Measurements from ENCODE around the gene STEAP1.
"Not testable (repeated sequence)": the region's sequence is repeated elsewhere in the genome, so short reads cannot be mapped to it uniquely, and the experiment has no call there.

The STEAP1 gene

GRCh38 chr7:90153943-90154771, at the start of gene STEAP1:
Gene STEAP1 (plus strand): TSS chr7:90154469. CDS start chr7:90159789, 5,320 bp downstream.
- peak; percentile 93 to 97 for ATAC-seq

- not testable (repeated sequence) for ATAC-seq
Measured at GRCh38 chr7:90114972-90115371, 39.3 kb upstream of the STEAP1 start.

DNA sequence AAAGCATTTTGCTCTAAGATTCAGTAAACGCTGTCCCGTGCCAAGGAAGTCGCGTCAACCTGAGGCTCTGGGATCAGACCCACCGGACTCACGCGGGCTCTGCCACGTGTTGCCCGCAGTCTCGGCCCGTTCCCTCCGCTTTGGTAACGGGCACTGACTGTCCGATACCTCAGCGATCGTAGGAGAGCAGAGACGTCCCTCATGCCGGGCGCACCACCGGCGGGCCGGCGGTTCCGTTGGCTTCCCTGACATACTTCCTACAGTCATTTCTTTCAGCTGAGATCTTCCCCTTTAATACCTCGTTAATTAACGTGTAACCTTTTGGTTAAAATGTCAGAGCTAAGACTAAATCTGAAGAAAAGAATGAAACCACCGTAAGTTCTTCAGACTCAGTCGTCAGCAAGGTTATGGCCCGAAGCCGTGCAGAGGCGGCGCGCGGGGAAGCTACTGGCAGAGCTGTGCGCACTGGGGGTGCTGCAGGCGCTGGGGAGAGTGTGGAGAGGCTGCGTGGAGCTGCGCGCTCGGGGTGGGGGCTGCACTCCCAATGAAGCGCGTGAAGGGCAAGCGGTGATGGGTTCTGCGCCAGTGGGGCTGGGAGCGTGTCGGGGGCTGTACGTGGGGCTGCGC, 35.6 kb upstream of the STEAP1 start:
- ATAC-seq: not testable (repeated sequence)

- peak in 1 of 2 donors; percentile 27 for ATAC-seq
Measured at GRCh38 chr7:90119178-90119971, 34.9 kb upstream of the STEAP1 start.

GRCh38 chr7:90120205-90120604, 34.1 kb upstream of the STEAP1 start:
- ATAC-seq: not testable (repeated sequence)

DNA sequence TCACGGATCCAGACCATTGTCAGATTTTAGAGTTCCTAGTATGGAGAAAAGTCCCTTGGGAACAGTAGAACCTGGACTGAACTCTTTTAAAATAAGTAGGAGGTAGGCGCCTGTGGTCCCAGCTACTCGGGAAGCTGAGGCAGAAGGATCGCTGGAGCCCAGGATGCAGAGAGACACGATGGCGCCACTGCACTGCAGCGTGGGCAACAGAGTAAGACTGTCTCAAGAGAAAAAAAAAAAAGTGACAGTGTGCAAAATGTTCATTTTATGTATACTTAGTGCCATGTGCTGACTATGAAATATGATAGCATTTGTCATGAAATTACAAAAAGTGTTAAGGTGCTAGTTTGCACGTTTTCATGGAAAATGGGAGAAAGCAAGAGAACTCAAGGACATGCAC, 22.5 kb upstream of the STEAP1 start:
- not testable (repeated sequence) for ATAC-seq

DNA sequence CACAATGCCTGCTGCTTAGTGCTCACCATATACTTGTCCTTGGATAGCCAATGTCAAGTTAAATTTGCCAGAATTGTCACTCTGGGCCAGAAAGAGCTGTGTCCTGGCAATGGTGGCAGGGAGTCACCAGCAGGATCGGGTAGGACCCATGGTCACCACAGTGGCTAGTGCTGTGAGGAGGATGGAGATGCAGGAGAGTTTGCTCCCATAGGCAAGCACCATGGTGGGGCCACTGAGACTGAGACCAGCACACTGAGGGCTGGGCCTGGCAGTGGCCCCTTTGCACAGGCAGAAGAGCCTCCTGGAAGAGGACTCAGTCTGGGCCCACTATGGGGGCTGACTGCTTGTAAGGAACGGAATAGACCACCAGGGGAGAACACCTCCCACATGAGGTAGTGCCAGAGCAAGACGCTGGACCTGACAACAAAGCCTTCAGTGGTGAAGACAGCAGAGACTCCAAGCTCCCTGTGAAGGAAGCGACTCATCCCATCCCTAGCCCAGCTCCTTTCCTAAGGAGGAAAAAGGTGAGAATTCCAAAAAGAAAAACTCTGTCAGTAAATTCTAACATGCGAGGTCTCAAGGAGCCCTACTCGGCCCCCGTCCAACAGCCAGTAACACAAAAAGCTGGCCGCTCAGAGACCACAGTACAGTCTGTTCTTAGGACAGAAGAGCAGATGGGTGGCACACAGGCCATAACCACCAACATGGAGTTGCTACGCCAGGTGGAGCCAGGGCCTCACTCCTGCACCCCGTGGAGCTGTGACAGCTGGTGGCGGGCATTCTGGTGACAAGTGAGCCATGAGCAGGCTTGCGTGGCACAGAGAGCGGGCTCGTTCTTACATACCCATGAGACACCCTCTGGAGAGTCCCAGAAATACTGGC, 6.9 kb upstream of the STEAP1 start:
- ATAC-seq: not testable (repeated sequence)

DNA sequence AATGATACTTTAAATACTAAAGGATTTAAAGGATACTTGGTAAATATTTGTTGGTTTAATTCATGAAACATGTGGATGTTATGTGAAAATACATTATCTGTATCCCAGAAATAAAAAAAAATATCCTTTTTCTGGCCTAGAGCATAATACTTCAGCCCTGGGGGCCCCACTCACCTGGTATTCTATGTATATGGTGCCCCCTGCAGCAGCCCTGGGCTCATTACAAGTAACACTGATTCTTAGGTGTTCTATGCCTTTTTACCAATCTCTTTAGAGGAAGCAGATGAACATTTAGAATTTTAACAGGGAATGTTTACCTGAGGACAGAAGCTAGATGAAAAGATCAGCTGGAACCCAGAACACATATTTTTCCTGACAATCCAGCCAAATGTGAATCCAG, 4.8 kb upstream of the STEAP1 start:
- ATAC-seq: not testable (repeated sequence)

- ATAC-seq: not testable (repeated sequence)
Measured at GRCh38 chr7:90151884-90152283, 2.4 kb upstream of the STEAP1 start.

DNA sequence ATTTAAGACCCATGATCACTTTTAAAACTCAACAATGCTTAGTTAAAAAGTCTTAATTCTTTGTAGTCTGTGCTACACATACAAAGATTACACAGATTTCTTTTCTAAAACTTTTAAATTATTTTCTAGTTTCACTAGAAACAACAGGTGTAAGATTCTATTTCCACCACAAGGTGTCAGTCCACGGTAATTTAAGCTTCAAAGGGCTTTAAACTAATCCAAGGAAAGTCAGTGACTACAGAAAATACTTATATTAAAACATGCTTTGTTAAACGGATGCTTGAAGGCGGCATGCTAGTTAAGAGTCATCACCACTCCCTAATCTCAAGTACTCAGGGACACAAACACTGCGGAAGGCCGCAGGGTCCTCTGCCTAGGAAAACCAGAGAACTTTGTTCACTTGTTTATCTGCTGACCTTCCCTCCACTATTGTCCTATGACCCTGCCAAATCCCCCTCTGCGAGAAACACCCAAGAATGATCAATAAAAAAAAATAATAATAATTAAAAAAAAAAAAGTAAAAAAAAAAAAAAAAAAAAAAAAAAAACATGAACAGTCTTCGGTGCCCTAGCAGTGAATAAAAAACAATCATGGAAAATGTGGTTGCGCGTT, 1.5 kb upstream of the STEAP1 start:
- ATAC-seq: not testable (repeated sequence)

DNA sequence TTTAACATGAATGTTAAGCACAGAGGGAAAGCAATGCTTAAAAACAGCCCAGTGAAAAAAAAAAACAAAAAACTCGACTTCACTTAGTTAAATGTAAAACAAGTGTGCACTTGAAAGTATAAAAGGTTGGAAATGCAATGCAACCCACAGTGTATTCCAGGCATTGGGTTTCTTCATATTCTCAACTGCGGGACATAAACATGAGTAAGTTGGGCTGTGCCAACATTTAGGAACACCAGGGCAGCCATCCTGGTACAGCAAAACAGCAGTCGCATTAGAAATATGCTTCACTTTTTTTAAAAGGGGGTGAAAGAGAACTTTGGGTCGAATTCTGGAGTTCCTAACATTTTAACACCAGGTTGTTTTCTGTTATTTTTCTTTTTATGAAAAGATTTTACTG, 937 bp downstream of the STEAP1 start:
- no peak for ATAC-seq

DNA sequence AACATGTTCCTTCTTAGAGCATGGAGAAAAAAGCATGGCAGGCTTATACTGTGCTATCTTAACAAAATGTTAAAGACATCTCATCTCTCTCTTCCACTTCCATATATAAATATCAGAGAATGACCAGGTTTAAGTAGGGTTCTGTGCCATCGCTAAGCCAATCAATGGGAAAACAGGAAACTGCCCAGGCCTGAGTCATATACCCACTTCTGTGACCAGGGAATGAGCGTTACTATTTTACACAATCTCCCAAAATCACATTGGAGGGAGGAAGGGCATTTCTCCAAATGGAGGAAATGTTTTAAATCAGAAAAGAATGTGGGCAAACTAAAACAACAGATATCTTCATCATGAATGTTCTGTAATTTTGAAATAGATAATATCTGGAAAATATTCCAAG, 3.1 kb downstream of the STEAP1 start:
- ATAC-seq: not testable (repeated sequence)

- not testable (repeated sequence) for ATAC-seq
Measured at GRCh38 chr7:90157761-90158350, 3.6 kb downstream of the STEAP1 start.

DNA sequence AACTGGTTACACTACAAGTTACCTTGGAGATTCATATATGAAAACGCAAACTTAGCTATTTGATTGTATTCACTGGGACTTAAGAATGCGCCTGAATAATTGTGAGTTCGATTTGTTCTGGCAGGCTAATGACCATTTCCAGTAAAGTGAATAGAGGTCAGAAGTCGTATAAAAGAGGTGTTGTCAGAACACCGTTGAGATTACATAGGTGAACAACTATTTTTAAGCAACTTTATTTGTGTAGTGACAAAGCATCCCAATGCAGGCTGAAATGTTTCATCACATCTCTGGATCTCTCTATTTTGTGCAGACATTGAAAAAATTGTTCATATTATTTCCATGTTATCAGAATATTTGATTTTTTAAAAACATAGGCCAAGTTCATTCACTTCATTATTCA, 9.3 kb downstream of the STEAP1 start:
- no peak for ATAC-seq

DNA sequence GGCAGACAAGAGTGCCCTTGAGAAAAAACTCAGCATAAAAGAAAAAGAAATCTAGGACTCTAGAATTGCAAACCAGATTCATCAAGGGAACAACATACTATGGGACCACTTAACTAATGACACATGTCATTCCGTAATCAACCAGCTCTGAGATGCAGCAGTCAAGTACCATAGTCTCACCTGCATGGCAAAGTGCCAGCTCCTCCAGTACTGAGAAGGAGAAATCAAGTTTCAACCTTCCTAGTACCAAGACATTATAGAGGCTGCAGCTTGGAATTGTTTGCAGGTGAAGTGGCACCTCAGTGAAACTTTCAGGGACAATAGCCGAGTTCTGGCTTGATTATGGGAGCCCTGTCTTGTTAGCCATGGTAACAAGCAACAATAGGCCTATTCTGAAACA, 11.5 kb downstream of the STEAP1 start:
- ATAC-seq: no peak

DNA sequence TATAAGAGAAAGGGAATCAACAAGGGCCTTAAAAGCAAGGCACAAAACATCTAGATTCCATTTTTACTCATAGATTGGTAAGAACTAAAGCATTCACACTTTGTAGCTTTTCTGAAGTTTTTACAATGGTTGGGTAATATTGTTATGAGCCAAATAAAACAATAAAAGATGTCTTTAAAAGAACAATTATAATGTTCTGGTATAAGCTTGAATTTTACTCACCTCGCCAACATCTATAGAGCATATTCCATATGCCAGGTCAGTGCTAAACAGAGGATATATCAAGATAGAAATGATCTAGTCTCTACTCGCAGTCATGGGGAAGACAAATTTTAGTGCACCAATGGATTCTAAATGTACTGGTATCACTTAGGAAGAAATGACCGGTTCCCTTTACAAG, 11.9 kb downstream of the STEAP1 start:
- no peak for ATAC-seq

- ATAC-seq: no peak
Measured at GRCh38 chr7:90167361-90167760, 13.1 kb downstream of the STEAP1 start.

DNA sequence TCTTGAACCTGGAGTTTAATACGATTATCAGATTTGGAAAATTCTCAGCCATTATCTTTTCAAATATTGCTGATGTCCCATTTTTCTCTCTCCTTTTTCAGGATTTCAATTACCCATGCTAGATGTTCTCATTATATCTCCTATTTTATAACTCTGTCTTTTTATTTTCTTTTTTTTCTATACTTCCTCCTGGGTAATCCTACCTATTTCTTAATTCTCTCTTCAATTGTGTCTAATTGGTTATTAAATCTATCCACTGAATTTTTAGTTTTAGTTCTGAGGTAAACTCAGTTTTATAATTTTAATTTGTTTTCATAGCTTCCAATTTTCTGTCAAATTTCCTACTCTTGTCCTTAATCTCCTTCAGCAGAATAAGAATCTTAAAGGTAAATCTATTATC, 15.6 kb downstream of the STEAP1 start:
- no peak for ATAC-seq

DNA sequence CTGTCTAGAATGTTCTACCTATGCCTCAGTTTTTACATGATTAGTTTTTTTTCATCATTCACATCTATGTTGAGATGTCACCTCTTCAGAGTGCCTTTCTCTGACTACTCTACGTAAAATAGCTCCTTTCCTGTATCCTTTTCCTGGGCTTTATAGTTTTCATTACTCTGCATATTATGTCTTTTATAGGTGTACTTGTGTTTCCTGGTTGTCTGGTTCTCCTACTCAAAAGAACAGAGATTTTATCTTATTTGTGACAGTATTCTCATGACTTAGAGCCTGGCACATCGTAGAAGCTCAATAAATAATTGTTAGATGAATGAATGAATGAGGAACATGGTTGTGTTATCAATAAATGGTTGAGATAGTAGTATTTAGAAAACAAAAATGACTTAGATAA, 17.9 kb downstream of the STEAP1 start:
- no peak for ATAC-seq

DNA sequence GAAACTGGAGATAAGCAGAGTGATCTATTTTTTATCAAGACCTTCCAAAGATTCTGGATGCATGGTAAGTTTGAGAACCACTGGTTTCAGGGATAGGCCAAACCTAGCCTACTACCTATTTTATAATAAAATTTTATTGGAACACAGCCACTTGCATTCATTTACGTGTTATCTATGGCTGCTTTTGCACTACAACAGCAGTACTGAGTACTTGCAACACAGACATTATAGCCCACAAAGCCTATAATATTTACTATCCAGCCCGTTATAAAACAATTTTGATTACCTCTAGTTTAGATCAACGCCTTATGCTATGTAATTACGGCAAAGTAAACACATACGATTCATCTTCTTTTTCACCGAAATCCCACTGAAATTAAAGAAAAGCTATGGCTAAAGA, 18.4 kb downstream of the STEAP1 start:
- ATAC-seq: no peak

DNA sequence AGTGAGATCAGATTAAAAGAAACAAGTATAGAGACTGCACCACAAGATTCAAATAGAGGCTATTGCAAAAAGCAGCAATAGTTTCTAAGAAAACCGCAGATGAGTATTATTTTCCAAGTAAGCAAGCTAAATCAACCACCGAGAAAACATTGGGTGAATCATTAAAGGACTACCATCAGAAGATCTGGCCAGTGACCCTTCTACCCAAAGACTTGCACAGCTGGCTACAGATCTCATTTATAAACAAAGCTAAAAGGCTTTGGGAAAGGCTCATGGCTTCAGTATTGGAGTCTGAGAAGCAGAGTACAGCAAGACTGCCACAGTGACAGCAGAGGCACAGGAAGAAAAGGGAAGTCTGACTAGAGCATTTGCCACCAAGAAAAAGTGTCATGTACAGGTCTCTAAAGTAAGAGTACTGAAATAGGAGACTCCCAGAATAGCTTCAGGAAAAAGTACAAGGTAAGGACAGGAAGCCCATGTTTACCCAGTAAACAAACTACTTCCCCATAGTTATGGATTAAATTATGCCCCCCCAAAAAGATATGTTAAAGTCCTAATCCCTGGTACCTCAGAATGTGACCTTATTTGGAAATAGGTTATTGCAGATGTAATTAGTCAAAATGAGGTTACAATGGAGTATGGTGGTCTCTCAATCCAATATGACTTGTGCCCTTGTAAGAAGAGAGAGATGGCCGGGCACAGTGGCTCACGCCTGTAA, 19.0 kb downstream of the STEAP1 start:
- ATAC-seq: no peak

Data from activated CD4-positive, CD25-positive, alpha-beta regulatory T cell treated with anti-CD3 and anti-CD28 coated beads, Interleukin-2, amount 50 U/mL, for 24 hours (primary cell).